GM18499 (cell line): Measurements from ENCODE around the gene MRPS9.
A peak's percentile ranks its signal among the peaks of the same experiment; 100 is the strongest.

Source experiments
- ATAC-seq: cut with Tn5 transposase; IDR thresholded peaks from one replicate; pipeline ENCODE4 v1.9.1; 2021; ENCODE audit warnings: moderate number of reproducible peaks; ENCODE audit not compliant: insufficient read depth, unreplicated experiment

Gene MRPS9

DNA sequence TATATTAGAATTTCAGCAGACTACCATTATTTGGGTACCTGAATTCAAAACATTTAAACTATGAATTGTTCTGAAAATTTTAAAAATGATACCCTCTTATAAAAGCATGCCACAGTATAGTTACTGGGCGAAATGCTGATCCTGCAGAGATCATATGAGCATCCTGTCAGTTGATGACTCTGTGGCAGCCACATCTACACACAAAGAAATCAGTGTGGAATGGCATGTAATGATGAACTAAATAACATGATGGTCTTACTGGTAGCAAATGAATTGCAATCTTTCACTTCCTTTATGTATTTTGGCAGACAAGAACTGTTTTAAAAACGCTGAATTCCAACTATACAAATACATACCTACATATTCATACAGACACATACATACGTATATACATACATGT, 38.3 kb downstream of the MRPS9 start:
- no peak for ATAC-seq

DNA sequence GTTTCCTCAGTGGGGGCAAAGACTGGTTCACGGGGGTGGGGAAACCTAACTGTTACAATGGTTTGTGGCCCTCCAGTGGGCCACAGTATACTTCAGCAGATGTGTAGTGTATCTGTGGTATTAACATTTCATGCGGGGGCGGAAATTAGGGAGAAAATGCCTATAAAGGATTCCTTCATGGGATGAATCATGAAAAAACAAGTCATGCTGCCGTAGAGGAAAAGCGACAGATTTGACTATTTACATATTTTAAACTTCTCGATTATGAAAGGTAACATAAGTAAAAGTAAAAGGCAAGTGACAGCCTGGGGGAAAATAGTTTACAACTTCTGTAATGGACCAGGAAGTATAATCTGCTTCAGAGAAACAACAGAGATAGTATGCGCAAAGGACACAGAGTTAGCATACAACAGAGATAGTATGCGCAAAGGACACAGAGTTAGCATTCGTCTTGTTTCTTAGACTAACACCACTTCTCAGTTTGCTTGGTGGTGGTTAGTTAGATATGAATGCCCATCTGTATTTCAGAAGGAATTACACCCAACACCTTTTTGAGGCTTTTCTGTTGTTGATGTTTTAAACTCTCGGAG, 41.1 kb downstream of the MRPS9 start:
- ATAC-seq: no peak

DNA sequence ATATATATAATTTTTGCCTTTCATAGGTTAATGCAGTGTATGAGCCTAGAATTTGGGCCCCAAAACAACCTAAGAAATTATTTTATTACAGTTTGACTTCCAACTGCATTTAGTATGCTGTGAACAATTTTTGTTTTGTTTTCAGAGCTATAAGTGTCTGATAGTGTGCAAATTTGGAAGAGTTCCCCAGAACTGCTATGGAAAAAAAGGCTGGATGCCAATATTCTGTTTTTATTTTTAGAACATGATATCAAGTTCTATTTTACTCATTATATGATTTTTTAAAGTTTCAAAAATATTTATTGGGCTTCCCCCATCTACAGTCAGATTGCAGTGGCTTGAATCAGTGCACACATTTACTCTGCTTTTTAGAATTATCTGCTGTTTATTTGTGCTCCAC, 42.6 kb downstream of the MRPS9 start:
- no peak for ATAC-seq

DNA sequence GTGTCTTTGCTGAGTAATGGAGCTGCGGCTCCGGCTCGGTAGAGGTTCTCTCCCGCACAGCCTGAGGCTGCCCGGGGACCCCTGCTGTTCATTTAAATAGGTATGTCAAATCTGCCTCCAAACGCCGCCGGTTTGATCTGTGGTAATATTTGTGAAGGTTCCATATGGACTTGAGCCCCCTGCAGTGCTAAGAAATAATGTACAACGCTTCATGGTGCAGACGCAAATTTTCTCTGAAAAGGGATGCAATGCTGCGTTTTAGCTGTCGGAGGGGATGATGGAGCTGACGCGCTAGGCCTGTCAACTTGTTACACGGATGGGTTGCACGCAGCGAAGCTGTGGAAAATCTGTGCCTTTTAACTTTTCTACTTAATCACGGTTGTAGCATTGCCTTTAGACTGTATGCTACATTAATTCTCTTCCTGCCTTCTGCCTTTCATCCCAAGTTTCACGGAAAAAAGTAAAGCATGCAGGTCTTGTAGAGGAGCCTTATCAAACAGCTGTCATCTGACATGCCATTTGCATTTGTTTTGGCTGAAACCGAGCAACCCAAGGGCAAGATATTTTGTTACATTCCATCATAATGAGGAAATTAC, 43.2 kb downstream of the MRPS9 start:
- ATAC-seq: no peak

DNA sequence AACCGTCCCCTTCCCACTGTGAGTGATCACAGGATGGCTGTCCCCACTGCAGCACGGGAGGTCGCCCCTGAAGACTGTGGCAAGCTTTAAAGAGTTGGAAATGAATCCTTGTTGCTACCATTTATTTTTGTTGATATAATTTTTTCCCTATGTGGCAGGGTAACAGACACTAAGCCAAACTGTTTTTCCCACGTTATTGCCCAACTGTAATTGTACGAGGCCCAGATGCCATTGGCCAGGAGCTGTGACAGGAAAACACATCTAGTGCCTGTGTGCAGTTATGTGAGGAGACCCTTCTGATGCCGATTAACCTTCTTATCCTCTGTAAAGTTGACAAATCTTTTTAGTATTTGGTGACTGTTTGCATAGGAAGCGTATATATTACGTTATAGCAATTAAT, 44.2 kb downstream of the MRPS9 start:
- ATAC-seq: no peak

DNA sequence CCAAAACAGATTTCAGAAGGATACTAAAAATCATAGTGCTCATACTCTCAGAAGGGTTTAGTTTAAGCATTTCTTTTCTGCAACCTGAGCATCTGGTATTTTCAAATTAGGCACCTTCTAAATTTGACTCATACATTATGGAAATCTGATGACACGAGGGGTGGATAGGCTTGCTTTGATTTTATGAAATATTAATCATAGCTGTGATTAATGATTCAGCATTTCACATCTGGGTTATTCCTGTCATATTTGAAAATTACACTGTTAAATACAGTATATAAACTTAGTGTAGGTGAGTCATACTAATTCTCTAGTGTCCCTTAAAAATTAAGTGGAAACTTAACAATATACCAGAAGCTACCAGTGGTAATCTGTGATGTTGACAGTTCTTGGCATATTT, 47.7 kb downstream of the MRPS9 start:
- ATAC-seq: no peak

DNA sequence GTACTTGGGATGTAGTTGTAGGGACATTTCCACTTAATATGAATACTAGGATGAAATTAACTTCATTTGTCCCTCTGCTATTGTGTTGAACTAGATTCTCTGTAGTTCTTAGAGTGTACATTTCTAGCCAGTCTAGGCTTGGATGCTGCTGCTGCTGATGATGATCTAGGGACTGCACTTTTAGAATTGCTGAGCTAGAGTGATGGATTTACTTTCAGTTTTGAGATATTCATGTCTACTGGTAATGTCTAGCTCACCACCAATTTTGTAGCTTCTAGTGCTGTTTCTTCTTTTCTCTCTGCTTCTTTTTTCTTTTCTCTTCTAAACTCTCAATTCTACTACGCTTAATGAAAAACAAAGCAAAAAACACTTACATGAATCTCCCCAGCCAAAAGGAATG, 49.4 kb downstream of the MRPS9 start:
- ATAC-seq: no peak

DNA sequence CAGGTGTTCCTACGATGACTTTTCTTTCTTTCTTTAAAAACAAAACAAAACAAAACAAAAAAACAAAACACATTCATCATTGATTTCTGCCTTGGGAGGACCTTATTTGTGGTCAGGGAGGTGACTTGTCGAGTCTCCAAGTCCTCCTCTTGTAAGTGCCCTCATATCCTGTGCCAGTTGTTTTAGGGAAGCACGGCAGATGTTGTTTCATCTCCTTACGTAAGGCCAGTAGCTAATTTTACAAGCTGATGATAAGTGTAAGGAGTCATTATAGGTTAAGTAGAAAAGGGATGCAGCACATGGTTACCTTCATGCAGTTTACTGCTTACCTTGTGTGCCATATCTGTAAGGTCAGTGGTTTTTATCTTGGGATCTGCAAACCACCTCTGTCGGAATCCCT, 52.2 kb downstream of the MRPS9 start:
- ATAC-seq: no peak

DNA sequence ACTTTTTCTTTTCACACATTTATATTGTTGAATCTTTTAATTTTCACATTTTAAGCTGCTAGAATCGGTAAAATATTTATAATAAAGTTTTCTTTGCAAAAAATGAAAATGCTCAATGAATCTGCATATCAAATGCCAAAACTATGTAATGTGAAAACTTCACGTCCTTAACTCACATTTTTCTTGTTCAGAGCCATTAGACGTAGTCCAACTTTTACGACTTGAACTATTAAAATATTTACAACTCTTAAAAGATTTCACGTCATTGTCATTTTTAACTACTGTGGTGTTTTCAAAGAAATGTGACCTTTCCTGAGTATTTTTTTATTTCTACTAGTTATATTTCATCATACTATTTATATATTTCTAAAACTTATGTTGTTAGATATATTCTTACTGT, 54.9 kb downstream of the MRPS9 start:
- no peak for ATAC-seq

DNA sequence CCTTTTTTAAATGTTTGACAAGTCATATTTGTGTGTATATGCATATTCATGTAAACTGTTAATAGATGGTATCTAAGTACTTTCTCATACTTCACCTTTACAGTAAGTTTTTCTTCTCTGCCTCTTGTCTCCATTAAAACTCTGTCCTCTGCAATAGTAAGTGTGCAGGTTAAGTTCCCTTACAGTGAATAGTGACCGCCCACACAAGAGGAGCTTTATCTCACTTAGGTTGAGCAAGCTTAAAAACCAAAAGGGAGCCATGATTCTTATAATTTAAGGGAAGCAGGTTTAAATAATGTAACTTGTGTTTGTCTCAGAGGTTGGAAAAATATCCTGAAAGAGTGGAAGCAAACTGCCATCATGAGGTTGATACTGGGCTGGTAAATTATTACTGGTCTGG, 61.3 kb downstream of the MRPS9 start:
- no peak for ATAC-seq

DNA sequence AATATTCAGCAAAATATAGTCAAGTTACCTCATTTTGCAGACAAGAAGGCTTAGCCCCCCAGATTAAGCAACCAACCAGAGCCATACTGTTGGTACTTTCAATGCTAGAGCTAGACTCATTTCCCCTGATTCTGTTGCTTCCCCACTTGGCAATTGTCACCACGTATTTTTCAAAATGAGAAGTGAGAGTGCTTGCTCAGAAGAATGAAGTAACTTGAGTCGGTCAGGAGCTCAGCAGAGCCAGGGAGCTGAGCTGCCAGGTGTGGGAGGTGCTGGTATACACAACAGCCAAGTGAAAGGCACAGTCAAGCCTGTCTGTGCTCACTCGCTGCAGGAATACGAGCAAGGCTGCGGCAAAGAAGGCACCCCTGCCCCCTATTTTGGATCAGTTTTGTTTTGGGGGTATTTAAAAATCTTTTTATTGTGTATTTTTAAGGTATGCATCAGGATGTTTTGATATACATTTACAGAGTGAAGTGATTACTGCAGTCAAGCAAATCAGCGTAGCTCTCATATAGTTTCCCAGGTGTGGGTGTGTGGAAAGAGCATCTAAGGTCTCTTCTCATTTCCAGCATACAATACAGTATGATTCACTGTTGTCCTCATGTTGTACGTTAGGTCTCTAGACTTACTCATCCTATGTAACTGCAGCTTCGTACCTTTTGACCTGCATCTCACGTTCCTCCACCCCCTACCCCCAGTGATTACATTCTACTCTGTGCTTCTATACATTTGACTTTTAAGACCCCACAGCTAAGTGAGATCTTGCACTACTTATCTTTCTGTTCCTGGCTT, 62.4 kb downstream of the MRPS9 start:
- ATAC-seq: peak; percentile 74

DNA sequence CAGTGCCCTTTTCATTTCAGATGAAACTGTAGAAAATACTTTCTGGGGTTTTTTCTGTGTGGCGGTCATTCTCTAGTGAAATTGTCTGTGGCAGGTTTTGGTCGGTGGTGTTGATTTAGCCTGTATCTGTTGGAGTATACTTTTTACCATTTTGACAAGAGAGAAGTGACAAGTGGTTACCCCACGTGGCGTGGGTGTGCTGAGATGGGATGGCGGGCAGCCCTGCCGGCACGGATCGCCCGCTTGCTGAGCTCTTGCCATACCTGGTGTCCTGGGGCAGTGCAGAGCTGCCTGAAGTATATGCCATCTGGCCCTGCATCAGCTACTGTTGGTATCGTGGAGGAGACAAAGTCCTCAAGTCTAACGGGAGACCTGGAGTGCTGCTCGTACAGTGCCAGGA, 64.1 kb downstream of the MRPS9 start:
- ATAC-seq: no peak

DNA sequence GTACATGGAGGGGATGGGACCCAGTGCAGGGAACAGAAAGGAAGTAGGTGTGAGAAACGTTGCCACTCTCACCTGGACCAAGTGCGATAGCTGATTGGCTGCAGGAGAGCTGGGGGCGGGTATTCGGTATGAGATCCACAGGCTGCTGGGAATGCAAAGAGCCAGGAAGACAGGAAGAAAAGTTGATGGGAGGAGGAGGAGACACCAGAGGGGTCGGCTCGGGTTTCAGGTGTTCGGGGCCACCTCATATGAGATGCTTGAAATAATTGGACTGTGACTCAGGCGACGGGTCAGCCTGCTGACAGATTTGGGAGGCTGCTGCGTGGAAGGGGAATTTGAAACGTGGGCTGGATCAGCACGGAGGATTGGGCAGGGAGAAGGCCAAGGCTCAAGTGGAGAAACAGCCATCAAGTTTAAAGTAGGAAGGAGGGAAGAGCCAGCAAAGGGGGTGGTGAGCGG, 65.1 kb downstream of the MRPS9 start:
- ATAC-seq: no peak

DNA sequence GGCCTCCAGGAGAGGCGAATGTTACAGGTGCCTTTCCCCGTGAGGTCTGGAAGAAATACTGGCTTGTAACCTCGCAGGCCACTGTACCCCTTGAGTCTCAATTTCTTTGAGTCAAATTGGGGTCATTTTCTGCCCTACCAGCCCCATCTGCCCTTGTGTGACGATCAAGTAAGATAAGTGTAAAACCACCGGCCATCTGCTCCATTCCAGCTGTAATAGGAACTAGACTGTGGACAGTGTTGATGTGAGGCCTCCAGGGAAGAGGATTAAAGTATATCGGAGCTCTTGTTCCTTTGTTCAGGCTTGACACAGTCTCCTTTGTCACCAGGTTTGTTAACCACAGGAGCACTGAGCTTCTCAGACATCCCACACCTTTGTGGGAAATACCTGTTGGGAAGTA, 65.6 kb downstream of the MRPS9 start:
- ATAC-seq: no peak

DNA sequence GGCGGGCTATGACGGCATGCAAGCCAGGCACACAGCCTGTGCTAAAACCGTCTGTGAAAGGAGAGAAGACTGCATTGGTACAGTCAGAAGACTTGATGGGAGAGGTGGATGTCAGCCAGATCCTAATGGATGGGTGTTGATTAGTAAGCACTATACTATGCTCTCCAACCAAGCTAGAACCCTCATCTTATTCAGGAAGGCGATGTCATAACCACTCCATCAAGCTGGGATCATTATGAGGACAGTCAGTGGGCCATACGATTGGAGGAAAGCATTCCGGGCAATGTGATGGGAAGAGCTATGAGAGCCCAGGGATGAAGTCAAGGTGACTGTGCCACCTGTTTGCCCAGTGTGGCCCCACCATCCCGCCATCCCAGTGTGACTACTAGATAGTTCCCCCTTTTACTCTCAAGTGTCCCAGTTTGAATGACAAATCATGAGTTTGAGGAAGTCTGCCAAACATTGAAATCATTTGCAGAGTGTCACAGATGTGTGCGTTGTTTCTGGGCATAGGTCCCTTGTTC, 66.4 kb downstream of the MRPS9 start:
- no peak for ATAC-seq

DNA sequence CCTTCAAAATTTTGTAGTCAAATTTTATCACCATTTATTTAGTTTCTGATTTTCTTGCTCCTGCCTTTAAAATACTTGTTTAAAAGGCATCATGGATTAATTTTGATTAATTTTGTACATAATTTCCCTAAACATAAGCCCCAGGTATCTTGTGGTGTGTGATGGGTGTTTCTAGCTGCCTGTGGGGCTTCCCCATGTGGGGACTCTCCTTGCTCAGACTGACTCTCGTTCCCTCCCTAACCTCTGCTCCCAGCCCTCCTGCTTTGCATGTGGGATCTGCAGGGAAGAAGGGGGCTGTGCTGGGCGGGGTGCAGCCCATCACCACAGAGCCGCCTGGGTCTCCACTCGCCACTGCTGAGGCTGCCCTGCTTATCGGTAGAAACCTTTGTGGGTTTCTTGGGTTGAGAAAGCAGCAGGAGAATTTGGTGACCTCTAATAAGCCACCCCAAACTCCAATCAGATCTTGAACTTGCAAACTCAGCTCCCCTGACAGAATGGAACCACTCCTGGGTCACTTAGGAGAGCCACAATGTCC, 72.5 kb downstream of the MRPS9 start:
- no peak for ATAC-seq

DNA sequence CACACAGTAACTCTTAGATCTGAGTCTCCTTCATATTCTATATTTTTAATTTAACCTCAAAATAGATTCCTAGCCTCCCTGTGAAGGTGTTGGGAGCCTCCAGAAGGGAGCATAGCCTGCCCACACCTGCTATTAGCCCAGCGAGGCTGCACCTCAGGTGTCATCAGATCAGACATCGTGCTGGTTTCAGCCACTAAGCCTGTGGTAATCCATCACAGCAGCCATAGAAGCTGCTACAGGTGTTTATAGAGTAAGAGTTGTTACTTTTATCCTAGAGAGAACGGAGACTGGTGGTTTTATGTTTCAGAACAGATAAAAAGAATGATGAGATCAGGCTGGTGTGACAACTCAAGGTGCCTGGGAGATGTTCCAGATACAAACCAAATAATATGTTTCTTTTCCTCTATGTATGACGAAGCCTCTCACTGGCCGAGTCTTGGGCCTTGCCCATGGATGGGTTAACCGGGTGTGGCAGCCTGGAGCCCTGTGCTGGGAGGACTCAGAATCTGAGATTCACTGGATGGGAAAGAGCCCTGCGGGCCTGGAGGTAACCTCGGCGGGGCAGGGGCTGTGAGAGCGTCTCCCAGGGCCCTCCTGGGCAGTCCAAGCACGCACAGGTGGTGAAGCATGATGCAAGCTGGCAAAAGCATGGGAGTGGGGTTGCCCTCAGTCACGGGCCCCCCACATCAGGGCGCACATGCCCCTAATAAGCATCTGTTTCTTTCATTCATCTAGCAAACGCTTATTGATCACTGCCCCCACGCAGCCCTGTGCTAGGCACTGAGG, 73.7 kb downstream of the MRPS9 start:
- ATAC-seq: no peak

DNA sequence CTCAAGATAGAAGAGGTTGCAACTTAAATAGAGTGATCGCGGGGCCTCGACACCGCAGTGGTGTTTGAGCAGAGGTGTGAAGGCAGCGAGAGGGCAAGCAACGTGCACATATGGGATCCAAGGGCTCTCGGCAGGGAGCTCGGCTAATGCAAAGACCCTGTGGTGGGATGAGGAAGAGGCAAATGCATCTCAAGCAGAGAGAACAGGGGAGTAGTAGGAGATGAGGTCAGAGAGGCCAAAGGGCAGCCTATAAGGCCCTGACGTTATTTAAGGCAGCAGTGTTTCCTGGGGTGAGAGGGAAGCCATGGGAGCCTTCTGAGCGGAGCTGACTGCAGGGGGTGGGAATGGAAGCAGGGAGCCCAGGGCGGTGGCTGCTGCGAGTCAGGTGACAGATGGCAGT, 74.5 kb downstream of the MRPS9 start:
- ATAC-seq: no peak

DNA sequence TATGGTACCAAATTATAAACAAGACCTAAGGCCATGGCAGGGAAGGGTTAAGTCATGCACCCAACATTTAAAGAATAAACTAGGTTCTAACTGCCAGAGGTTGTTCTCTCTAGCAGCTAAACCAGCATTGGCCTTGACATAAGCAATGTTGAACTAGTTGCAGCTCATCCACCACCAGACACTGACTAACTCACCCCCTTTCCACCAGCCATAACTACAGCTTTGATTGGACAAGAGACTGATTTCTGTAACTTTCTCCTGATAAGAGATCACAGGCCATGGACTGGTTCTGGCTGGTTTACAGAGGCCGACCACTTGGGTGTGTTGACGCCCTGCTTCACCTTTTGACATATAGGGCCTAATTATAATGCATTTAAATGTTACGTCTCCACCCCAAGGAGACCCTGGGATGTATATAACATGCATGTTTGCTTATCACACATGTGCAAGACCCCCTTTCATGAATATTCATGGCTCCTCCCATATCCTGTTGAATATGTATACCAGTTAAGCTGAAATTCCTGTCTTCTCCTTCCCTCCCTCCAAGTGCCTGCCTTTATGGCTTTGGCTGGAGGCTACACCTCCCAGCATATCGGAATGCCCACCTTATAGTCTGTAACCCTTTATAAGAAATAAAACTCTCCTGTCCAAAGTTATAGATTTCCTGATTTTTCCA, 75.9 kb downstream of the MRPS9 start:
- ATAC-seq: no peak

DNA sequence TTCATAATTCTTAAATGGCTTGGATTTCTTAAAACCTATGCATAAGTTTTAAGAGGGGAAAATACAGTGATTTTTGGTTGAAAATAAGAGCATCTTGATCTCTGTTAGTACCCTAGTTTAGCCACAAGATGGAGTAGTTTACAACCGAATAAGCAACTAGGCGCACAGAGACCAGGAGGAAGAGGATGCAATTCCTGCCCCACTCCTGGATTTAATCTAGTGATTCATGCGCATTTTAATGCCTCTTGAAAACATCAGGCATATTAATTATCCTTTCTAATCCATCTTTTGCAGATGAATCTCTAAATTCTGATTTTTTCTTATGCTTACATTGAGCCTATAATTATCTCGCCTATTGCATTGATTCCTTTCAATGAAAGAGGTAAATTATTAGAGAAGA, 76.7 kb downstream of the MRPS9 start:
- ATAC-seq: no peak
